HepG2 (cell line): ENCODE data around the gene WNK2. TPM values are rescaled to one million over a fixed set of nuclear protein-coding genes. Genes with fewer than 3 reads are reported as not detected.

ENCODE experiments used
- BCLAF1 ChIP-seq: fragments of 450-650 bp; IDR thresholded peaks from 2 replicates; pipeline ENCODE4 v1.6.1; 2017; ENCODE audit warnings: mild to moderate bottlenecking
- RXRB ChIP-seq: IDR thresholded peaks from 2 replicates; pipeline ENCODE4 v1.6.1; 2016; ENCODE audit warnings: borderline replicate concordance, missing genetic modification reagents, missing compliant biosample characterization
- TFDP1 ChIP-seq: IDR thresholded peaks from 2 replicates; pipeline ENCODE4 v1.6.1; 2016; ENCODE audit warnings: missing compliant biosample characterization, missing genetic modification reagents, borderline replicate concordance
- ZBTB20 ChIP-seq: sonication (generic); formaldehyde crosslinking; IDR thresholded peaks from 2 replicates; pipeline ENCODE4 v1.8.1; 2023; ENCODE audit warnings: missing genetic modification reagents, low read depth, mild to moderate bottlenecking, borderline replicate concordance
- ZC3H13 ChIP-seq: sonication (generic); formaldehyde crosslinking; IDR thresholded peaks from 2 replicates; pipeline ENCODE4 v1.8.1; 2023; ENCODE audit warnings: mild to moderate bottlenecking, missing genetic modification reagents, moderate library complexity
- ZFYVE20 ChIP-seq: sonication (generic); formaldehyde crosslinking; IDR thresholded peaks from 2 replicates; pipeline ENCODE4 v1.8.0; 2023; ENCODE audit warnings: low read depth, mild to moderate bottlenecking, moderate library complexity, missing genetic modification reagents, borderline replicate concordance
- ZMYM3 ChIP-seq: sonication (generic); formaldehyde crosslinking; IDR thresholded peaks from 2 replicates; pipeline ENCODE4 v1.5.1; 2020; ENCODE audit warnings: mild to moderate bottlenecking, missing genetic modification reagents
- ZNF17 ChIP-seq: sonication (generic); formaldehyde crosslinking; IDR thresholded peaks from 2 replicates; pipeline ENCODE4 v1.5.0; 2020; ENCODE audit warnings: mild to moderate bottlenecking, missing genetic modification reagents
- ZNF790 ChIP-seq: sonication (generic); formaldehyde crosslinking; IDR thresholded peaks from 2 replicates; pipeline ENCODE4 v1.8.0; 2022; ENCODE audit warnings: missing genetic modification reagents, mild to moderate bottlenecking, borderline replicate concordance
- polyA plus RNA-seq, 8 experiments: library from polyadenylated mRNA; depleted of rRNA in 3 of 8; stranded (reverse) in 7 of 8; unstranded in 1 of 8; fragments of >200 nt; fragmentation: Illumina TruSeq in 4 of 8; extraction: Trizol in 4 of 8; gene quantifications; 2 replicates each; pipeline versions ENCODE4 v1.2.1 to v1.2.3, GENCODE V29; 2011 to 2016; ENCODE audit warnings: low read depth in 4 of 8, missing spikeins in 1 of 8, mixed read lengths in 1 of 8; ENCODE audit not compliant: insufficient read depth in 1 of 8
- total RNA-seq, 5 experiments: library from RNA; depleted of rRNA; stranded (reverse); fragments of >200 nt; fragmentation: Illumina TruSeq; extraction: Trizol; gene quantifications; 2 replicates each; pipeline ENCODE4 v1.2.3, GENCODE V29; 2016; ENCODE audit warnings: low read depth in 1 of 5
- TF ChIP-seq, protein P1 (sequence below): sonication (generic); formaldehyde crosslinking; IDR thresholded peaks from 2 replicates; pipeline ENCODE4 v1.4.0; 2020; ENCODE audit warnings: missing genetic modification reagents
- TF ChIP-seq, protein P2 (sequence below), 2 experiments: sonication (generic) in 1 of 2; formaldehyde crosslinking in 1 of 2; IDR thresholded peaks; 2 replicates each; pipeline versions ENCODE4 v1.6.1 to v1.9.0; 2014 to 2022; ENCODE audit warnings: antibody characterized with exemption in 1 of 2, borderline replicate concordance in 1 of 2, inconsistent platforms in 1 of 2, low read depth in 1 of 2, missing genetic modification reagents in 1 of 2

WNK2 gene
- total and polyA plus RNA-seq, 2 of the 13 experiments (the other 11 are each of a cell fraction or from before 2014, with no cell fraction given): 10.5 to 12.0 TPM

DNA sequence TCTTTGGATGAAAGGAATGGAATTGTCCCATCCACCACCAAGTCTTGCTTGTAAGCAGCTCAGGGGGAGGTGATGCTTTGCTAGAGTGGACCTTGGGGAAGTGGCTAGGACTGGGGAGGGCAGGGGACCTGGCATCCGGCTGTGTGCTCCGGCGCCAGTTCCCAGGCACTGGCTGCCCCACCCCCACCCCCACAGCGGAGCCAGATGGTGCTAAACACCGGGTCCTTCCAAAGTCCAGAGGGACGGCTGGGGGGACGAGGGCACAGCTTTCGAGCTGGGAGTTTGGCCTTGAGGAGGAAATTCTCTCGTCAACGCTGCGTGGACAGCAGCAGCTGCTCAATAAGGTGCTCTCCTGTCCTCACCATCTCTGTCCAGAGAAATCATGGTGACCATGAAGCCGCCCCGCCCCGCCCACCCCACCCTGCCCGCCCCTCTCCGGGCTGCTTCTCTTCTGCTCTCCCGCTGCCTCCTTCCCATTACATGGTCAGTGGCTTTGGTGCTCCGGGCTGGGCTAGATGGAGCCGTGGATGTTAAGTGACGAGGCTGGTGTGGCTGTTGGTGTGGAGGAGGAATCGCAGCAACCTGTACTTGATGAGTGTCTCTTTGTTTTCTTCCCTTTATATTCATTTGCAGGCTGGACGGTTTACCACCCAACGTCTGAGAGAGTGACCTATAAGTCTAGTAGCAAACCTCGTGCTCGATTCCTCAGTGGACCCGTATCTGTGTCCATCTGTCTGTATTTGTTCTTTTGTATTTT lies 115.7 kb downstream of the WNK2 start (continued):
- TF ChIP-seq, protein P1, sequence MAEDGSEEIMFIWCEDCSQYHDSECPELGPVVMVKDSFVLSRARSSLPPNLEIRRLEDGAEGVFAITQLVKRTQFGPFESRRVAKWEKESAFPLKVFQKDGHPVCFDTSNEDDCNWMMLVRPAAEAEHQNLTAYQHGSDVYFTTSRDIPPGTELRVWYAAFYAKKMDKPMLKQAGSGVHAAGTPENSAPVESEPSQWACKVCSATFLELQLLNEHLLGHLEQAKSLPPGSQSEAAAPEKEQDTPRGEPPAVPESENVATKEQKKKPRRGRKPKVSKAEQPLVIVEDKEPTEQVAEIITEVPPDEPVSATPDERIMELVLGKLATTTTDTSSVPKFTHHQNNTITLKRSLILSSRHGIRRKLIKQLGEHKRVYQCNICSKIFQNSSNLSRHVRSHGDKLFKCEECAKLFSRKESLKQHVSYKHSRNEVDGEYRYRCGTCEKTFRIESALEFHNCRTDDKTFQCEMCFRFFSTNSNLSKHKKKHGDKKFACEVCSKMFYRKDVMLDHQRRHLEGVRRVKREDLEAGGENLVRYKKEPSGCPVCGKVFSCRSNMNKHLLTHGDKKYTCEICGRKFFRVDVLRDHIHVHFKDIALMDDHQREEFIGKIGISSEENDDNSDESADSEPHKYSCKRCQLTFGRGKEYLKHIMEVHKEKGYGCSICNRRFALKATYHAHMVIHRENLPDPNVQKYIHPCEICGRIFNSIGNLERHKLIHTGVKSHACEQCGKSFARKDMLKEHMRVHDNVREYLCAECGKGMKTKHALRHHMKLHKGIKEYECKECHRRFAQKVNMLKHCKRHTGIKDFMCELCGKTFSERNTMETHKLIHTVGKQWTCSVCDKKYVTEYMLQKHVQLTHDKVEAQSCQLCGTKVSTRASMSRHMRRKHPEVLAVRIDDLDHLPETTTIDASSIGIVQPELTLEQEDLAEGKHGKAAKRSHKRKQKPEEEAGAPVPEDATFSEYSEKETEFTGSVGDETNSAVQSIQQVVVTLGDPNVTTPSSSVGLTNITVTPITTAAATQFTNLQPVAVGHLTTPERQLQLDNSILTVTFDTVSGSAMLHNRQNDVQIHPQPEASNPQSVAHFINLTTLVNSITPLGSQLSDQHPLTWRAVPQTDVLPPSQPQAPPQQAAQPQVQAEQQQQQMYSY (CRISPR knock-in tag): no peak
- TF ChIP-seq TFDP1 (CRISPR knock-in tag): peak; percentile 49; the same call in 1 of the 2 replicates
- TF ChIP-seq, protein P2, sequence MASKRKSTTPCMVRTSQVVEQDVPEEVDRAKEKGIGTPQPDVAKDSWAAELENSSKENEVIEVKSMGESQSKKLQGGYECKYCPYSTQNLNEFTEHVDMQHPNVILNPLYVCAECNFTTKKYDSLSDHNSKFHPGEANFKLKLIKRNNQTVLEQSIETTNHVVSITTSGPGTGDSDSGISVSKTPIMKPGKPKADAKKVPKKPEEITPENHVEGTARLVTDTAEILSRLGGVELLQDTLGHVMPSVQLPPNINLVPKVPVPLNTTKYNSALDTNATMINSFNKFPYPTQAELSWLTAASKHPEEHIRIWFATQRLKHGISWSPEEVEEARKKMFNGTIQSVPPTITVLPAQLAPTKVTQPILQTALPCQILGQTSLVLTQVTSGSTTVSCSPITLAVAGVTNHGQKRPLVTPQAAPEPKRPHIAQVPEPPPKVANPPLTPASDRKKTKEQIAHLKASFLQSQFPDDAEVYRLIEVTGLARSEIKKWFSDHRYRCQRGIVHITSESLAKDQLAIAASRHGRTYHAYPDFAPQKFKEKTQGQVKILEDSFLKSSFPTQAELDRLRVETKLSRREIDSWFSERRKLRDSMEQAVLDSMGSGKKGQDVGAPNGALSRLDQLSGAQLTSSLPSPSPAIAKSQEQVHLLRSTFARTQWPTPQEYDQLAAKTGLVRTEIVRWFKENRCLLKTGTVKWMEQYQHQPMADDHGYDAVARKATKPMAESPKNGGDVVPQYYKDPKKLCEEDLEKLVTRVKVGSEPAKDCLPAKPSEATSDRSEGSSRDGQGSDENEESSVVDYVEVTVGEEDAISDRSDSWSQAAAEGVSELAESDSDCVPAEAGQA (IDR thresholded peaks at IDR 0.05; ENCODE audit: low read depth): no peak
- TF ChIP-seq, protein P2 (CRISPR knock-in tag; IDR thresholded peaks at IDR 0.05; ENCODE audit: borderline replicate concordance): no peak
- TF ChIP-seq ZC3H13: no peak
- TF ChIP-seq ZNF790 (CRISPR knock-in tag): peak; percentile 65; the same call in 1 of the 2 replicates
- TF ChIP-seq ZBTB20 (CRISPR knock-in tag): peak; percentile 73; the same call in 1 of the 2 replicates
- TF ChIP-seq ZMYM3 (CRISPR knock-in tag): peak; percentile 54
- TF ChIP-seq ZNF17: no peak
- no peak for TF ChIP-seq ZFYVE20 (CRISPR knock-in tag)
- TF ChIP-seq RXRB (CRISPR knock-in tag): peak; percentile 75
- no peak for TF ChIP-seq BCLAF1
